Measurements from ENCODE around the gene WIPI1.

Gene WIPI1

DNA sequence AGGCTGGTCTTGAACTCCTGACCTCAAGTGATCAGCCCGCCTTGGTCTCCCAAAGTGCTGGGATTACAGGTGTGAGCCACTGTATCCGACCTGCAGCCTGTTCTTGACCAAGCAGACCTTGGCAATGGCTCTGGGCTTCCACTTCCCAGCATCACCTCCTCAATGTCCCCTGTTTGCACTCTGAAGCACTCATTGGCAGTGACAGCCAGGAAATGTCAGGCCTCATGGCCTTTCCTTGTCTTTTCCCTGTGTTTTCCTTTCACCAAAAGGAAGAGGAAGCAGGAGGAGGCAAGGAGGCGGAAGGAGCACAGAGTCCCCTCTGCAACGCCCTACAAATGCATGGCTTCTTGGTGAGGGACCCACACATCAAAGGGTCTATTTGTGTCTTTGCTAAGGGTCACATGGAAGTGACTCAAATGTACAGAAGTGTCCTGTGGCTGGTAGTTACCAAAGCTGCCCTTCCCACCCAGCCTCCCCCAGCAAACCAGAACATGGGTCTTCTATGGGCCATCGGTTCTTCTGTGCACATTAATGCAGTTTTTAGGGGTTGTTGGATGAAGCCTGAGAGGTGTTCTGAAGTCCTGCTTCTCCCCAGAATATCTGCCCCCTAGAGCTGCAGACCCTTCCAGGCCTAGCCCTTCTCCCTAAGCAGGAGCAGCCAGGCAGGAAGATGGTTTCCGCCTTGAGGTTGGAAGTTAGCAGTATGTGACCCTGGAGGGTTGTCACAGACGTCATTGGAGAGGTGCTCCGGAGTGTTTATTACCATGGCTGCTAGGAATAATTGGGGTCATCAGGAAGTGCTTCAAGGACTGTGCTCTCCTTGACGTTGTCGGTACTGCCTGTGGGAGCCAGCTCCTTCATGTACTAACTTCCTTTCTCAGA lies 60.8 kb downstream of the WIPI1 start:
- Histone ChIP-seq H3K9me3 (ENCODE audit: control insufficient read depth, insufficient read depth, low read length) (no peaks in the 10 kb centered on the region), H3K27me3 (ENCODE audit: control insufficient read depth, insufficient read depth, low read length) (no peaks in the 10 kb centered on the region), H3K4me1 (ENCODE audit: control insufficient read depth, insufficient read depth, low read length) (0 out of 2 replicates have a peak, but pooled peaks cover 2% of the 10 kb centered on the region), H3K4me3 (ENCODE audit: low read length) (no peak overlapping the region), H3K36me3 (ENCODE audit: control insufficient read depth, insufficient read depth, low read length) (no peaks in the 10 kb centered on the region; the same call in 1 of the 2 replicates), H3K27ac (ENCODE audit: low read length) (no peak overlapping the region)
- no peak for DNase-seq (ENCODE audit: low read depth, low spot score)
- WGBS (ENCODE audit: insufficient coverage, insufficient read length), result no CpG with 5 or more reads among the region's 10 CpGs

DNA sequence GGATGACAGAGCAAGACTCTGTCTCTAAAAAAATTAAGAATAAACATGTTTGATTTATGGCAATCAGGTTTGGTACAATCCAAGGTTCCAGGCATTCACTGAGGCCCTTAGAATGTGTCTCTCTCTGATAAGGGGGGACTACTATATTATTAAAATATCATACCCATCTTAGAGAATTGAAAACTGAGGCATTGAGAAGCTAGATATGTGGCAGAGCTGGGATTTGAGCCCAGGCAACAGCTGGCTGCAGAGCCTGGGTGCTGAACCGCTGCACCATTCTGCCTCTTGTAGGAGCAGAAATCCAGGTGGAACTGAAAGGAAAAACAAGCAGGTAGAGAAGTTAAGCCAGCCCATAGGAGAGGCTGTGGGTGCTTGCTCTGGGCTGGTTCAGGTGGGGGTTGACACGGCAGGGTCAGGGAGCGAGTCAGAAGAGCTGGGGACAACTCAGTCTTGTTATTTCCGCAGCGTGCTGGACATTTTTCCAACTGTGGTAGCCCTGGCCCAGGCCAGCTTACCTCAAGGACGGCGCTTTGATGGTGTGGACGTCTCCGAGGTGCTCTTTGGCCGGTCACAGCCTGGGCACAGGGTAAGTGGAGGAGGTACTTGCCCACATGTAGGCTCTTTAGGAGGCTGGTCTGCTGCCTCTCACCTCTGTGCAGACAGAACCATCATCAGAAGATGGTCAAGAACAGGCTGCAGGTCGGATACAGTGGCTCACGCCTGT lies 62.5 kb downstream of the WIPI1 start:
- whole genome bisulfite sequencing (ENCODE audit: insufficient coverage, insufficient read length), result no CpG with 5 or more reads among the region's 12 CpGs

DNA sequence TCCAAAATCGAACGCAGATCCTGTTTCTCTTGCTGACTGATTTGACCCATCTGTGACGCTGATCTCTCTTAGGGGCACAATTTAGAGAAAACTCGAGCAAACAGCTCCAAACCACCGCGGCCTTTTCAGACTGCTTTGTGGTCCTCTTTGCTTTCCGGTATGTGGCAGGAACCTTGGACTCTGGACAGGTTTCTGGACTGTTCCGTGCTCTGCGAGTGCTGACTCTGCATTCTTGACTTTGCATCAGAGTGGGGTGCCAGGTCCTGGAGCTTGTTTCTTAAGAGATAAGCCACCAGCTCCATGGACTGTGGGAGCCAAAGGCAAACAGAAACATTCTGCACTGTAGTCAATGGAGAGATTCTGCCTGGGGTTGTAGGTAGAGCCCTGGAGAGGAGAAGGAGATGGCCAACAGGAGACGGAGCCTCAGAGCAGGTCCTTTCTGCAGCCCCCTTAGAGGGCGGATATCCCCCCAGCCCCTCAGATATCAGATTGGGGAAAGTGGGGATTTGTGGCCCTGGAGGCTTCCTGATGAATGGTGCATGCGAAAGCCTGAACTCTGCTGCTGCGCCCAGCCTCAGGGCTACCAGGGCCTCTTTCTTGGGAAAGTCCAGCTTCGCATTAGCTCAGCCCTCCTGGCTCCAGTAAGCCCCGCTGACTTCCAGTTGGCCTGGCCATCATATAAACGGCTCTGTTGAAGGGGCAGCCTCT lies 65.6 kb downstream of the WIPI1 start:
- no CpG with 5 or more reads among the region's 16 CpGs for WGBS (ENCODE audit: insufficient coverage, insufficient read length)
- H3K27ac ChIP-seq (ENCODE audit: low read length), result no peak overlapping the region

More for the DNA sequence above, 62.5 kb downstream of the WIPI1 start:
- no peak for DNase-seq (ENCODE audit: low read depth, low spot score)
- H3K27ac ChIP-seq (ENCODE audit: low read length), result no peak overlapping the region
- no peaks in the 10 kb centered on the region; the same call in 1 of the 2 replicates for H3K36me3 ChIP-seq (ENCODE audit: control insufficient read depth, insufficient read depth, low read length)
- 0 out of 2 replicates have a peak, but pooled peaks cover 2% of the 10 kb centered on the region for H3K4me1 ChIP-seq (ENCODE audit: control insufficient read depth, insufficient read depth, low read length)
- no peaks in the 10 kb centered on the region for H3K27me3 ChIP-seq (ENCODE audit: control insufficient read depth, insufficient read depth, low read length)
- no peak overlapping the region for H3K4me3 ChIP-seq (ENCODE audit: low read length)
- H3K9me3 ChIP-seq (ENCODE audit: control insufficient read depth, insufficient read depth, low read length), result no peaks in the 10 kb centered on the region

DNA sequence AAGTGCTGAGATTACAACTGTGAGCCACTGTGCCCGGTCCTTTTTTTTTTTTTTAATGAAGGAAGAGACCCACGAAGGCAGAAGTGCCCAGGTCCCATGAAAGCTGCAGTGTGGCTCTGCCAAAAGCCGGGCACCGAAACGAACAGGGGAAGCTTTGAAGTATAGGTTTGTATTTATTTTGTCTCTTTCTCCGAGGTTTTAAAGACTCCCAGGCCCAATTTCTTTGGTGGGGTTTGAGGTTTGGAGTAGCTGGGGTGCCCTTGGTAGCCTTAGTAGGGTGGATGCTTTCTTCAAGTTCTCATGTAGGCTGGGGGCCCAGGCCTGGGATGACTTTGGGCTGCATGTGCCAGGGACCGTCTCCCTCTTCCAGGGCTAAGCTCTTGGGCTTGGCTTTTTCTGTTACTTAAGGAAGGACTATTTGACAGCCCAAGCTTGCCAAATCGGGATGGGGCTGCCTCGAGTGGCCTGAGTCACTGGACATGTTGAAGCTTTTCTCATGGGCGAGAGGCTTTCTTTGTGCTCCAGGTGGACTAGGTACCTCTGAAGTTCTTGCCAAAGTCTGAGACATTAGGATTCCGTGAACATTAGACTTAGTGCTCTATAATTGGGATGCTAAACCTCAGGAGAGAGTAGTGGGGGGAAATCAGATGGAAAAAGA lies 66.3 kb downstream of the WIPI1 start:
- Histone ChIP-seq H3K4me3 (ENCODE audit: low read length) (no peak overlapping the region), H3K4me1 (ENCODE audit: control insufficient read depth, insufficient read depth, low read length) (no peaks in the 10 kb centered on the region), H3K9me3 (ENCODE audit: control insufficient read depth, insufficient read depth, low read length) (no peaks in the 10 kb centered on the region), H3K27me3 (ENCODE audit: control insufficient read depth, insufficient read depth, low read length) (no peaks in the 10 kb centered on the region), H3K27ac (ENCODE audit: low read length) (no peak overlapping the region), H3K36me3 (ENCODE audit: control insufficient read depth, insufficient read depth, low read length) (no peaks in the 10 kb centered on the region; the same call in 1 of the 2 replicates)
- no CpG with 5 or more reads among the region's 11 CpGs for WGBS (ENCODE audit: insufficient coverage, insufficient read length)
- no peak for DNase-seq (ENCODE audit: low read depth, low spot score)

More for the DNA sequence above, 65.6 kb downstream of the WIPI1 start:
- H3K27me3 ChIP-seq (ENCODE audit: control insufficient read depth, insufficient read depth, low read length), result no peaks in the 10 kb centered on the region
- no peak for DNase-seq (ENCODE audit: low read depth, low spot score)
- no peaks in the 10 kb centered on the region for H3K9me3 ChIP-seq (ENCODE audit: control insufficient read depth, insufficient read depth, low read length)
- H3K36me3 ChIP-seq (ENCODE audit: control insufficient read depth, insufficient read depth, low read length), result no peaks in the 10 kb centered on the region; the same call in 1 of the 2 replicates
- H3K4me3 ChIP-seq (ENCODE audit: low read length), result no peak overlapping the region
- H3K4me1 ChIP-seq (ENCODE audit: control insufficient read depth, insufficient read depth, low read length), result no peaks in the 10 kb centered on the region

DNA sequence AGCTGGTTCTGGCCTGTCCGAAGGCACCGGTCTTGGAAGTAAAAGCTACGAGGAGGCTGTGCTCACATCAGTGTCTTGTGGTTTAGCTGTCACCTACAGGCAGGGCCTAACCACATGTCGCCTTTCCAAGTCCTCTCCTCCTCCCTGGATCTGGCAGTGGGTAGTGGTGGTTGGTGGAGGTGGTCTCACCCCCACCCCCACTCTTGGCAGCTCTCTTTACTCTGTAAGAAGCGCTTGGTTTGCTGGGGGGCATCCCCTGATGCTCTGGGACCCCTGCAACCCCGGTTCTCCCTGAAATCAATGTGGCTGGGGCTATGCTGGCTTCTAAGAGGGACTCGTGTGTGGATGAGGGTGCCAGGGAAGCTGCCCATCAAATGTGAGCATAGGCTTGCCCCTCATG lies 68.3 kb downstream of the WIPI1 start:
- H3K4me3 ChIP-seq (ENCODE audit: low read length), result no peak overlapping the region
- no peak for DNase-seq (ENCODE audit: low read depth, low spot score)

DNA sequence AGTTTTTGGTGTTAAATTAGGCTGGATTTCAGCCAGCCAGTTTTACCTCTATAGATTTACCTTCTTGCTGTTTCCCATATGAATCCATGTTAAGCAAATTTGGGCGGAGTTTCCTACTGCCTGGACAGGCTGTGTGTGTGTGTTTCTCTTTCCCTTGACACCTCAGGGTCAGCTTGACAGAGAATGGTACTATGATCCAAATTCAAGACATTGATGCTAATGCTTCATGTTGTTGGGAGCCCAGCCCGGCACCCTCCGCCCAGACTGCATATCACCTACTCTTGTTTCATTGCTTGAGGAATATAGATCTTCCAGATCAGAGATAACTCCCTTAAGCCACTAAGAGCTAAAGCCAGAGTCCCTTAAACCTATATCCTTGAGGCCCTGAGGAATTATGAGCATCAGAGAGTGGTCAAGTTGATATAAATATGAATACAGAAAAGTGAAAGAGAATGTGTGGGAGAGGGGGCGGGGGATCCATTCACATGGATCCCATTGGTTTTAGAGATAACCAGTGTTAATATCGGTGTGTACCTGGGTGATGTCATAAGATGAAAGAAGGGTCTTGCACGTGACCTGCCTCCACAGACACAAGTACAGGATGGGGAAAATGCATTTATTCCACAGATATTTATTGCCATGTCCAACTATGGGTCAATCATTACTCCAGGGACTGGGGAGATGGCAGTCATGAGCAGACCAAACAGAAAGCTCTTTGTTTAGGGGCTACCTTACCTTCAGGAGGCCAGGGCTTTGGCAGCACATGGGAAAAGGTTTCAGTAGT lies 69.7 kb downstream of the WIPI1 start:
- no CpG with 5 or more reads among the region's 6 CpGs for WGBS (ENCODE audit: insufficient coverage, insufficient read length)

More for the DNA sequence above, 68.3 kb downstream of the WIPI1 start:
- WGBS (ENCODE audit: insufficient coverage, insufficient read length), result no CpG with 5 or more reads among the region's 7 CpGs
- Histone ChIP-seq H3K36me3 (ENCODE audit: control insufficient read depth, insufficient read depth, low read length) (no peaks in the 10 kb centered on the region), H3K9me3 (ENCODE audit: control insufficient read depth, insufficient read depth, low read length) (no peaks in the 10 kb centered on the region), H3K4me1 (ENCODE audit: control insufficient read depth, insufficient read depth, low read length) (no peaks in the 10 kb centered on the region), H3K27me3 (ENCODE audit: control insufficient read depth, insufficient read depth, low read length) (no peaks in the 10 kb centered on the region), H3K27ac (ENCODE audit: low read length) (no peak overlapping the region)

DNA sequence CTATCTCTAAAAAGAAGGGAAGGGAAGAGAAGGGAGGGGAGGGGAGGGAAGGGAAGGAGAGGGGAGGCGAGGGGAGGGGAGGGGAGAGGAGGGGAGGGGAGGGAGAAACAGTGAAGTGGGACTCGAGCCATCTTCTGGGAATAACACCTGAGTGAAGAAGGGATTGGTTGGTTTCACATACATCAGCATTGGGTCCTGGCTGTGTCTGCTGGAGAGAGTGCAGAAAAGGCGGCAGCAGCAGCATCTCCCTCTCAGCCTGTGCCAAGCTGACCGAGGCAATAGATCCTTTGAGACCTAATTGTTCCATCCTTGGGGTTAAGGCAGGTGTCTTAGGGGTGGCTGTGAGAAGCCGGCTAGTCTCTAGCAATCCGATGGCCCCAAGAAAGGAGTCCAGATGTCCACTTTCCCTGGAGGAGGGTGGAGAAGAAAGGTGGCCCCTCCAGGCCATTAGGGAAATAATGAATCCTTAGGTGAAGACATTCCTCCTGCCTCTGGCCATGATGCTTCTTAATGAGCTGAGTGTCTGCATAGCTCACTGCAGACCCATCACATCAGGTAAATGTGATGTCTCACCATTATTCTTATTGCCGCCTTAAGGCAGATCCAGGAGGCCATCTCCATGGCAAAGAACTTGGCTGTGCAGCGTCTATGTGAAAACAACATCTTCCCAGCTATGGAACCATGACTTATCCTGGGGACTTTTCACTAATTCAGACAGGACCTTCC lies 71.6 kb downstream of the WIPI1 start:
- H3K4me1 ChIP-seq (ENCODE audit: control insufficient read depth, insufficient read depth, low read length), result no peaks in the 10 kb centered on the region
- no peak overlapping the region for H3K4me3 ChIP-seq (ENCODE audit: low read length)
- no CpG with 5 or more reads among the region's 8 CpGs for WGBS (ENCODE audit: insufficient coverage, insufficient read length)
- no peak for DNase-seq (ENCODE audit: low read depth, low spot score)
- H3K36me3 ChIP-seq (ENCODE audit: control insufficient read depth, insufficient read depth, low read length), result no peaks in the 10 kb centered on the region
- no peak overlapping the region for H3K27ac ChIP-seq (ENCODE audit: low read length)
- no peaks in the 10 kb centered on the region for H3K9me3 ChIP-seq (ENCODE audit: control insufficient read depth, insufficient read depth, low read length)
- H3K27me3 ChIP-seq (ENCODE audit: control insufficient read depth, insufficient read depth, low read length), result no peaks in the 10 kb centered on the region

More for the DNA sequence above, 69.7 kb downstream of the WIPI1 start:
- Histone ChIP-seq H3K4me3 (ENCODE audit: low read length) (no peak overlapping the region), H3K36me3 (ENCODE audit: control insufficient read depth, insufficient read depth, low read length) (no peaks in the 10 kb centered on the region), H3K4me1 (ENCODE audit: control insufficient read depth, insufficient read depth, low read length) (no peaks in the 10 kb centered on the region), H3K9me3 (ENCODE audit: control insufficient read depth, insufficient read depth, low read length) (no peaks in the 10 kb centered on the region), H3K27ac (ENCODE audit: low read length) (no peak overlapping the region), H3K27me3 (ENCODE audit: control insufficient read depth, insufficient read depth, low read length) (no peaks in the 10 kb centered on the region)
- no peak for DNase-seq (ENCODE audit: low read depth, low spot score)

DNA sequence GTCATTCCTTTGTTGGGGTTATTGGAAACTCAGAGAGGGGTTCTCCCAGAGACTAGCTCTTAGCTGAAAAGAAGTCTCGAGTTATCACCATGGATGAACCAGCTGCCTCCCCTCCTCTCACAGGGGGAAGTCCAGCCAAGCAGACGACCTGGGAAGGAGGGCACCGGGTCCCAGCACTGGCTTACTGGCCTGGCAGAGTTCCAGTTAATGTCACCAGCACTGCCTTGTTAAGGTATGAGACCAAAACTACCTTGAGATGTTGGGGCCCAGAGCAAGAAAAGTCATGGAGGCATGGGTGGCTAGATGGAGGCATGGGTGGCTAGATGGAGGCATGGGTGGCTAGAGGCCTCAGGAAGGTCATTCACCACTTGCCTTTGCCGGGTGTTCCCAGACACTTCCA lies 72.4 kb downstream of the WIPI1 start:
- Histone ChIP-seq H3K27me3 (ENCODE audit: control insufficient read depth, insufficient read depth, low read length) (no peaks in the 10 kb centered on the region), H3K4me3 (ENCODE audit: low read length) (no peak overlapping the region), H3K27ac (ENCODE audit: low read length) (no peak overlapping the region), H3K36me3 (ENCODE audit: control insufficient read depth, insufficient read depth, low read length) (no peaks in the 10 kb centered on the region), H3K4me1 (ENCODE audit: control insufficient read depth, insufficient read depth, low read length) (no peaks in the 10 kb centered on the region), H3K9me3 (ENCODE audit: control insufficient read depth, insufficient read depth, low read length) (no peaks in the 10 kb centered on the region)
- no peak for DNase-seq (ENCODE audit: low read depth, low spot score)
- no CpG with 5 or more reads among the region's 4 CpGs for WGBS (ENCODE audit: insufficient coverage, insufficient read length)

DNA sequence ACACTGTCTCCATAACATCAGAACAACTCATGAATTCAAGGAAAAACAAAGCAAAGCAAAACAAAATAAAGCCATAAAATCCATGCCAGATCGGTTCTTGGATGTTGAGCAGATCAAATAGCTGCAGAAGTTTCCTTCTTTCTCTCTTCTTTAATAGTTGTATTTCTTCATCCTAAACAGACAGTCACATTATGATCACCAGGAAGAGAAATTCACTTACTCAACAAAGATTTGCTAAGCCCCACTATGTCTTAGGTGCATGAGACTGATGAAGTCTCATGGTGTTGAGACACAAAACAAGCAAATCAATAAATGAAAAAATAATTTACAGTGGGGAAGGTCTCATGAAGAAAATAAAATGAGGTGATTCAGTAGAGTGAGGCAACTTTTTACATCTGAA lies 72.8 kb downstream of the WIPI1 start:
- Histone ChIP-seq H3K4me3 (ENCODE audit: low read length) (no peak overlapping the region), H3K4me1 (ENCODE audit: control insufficient read depth, insufficient read depth, low read length) (no peaks in the 10 kb centered on the region), H3K27ac (ENCODE audit: low read length) (no peak overlapping the region), H3K36me3 (ENCODE audit: control insufficient read depth, insufficient read depth, low read length) (no peaks in the 10 kb centered on the region), H3K27me3 (ENCODE audit: control insufficient read depth, insufficient read depth, low read length) (no peaks in the 10 kb centered on the region), H3K9me3 (ENCODE audit: control insufficient read depth, insufficient read depth, low read length) (no peaks in the 10 kb centered on the region)
- no CpG with 5 or more reads among the region's 1 CpG for WGBS (ENCODE audit: insufficient coverage, insufficient read length)
- DNase-seq (ENCODE audit: low read depth, low spot score), result no peak
